ENCODE data around the gene TMEM198.

- TF ChIP-seq FOXM1 (IDR thresholded peaks at IDR 0.05; ENCODE audit: borderline replicate concordance) = no peak
- no peak for TF ChIP-seq ELF4 (IDR thresholded peaks at IDR 0.05)
Measured at GRCh38 chr2:219566640-219567039, 22.8 kb downstream of the TMEM198 start.

All from HEK293T (cell line).